ENCODE measurements around the gene C2orf68.
"Not testable (repeated sequence)": the region's sequence is repeated elsewhere in the genome, so short reads cannot be mapped to it uniquely, and the experiment has no call there.

C2orf68 gene, protein sequence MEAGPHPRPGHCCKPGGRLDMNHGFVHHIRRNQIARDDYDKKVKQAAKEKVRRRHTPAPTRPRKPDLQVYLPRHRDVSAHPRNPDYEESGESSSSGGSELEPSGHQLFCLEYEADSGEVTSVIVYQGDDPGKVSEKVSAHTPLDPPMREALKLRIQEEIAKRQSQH

DNA sequence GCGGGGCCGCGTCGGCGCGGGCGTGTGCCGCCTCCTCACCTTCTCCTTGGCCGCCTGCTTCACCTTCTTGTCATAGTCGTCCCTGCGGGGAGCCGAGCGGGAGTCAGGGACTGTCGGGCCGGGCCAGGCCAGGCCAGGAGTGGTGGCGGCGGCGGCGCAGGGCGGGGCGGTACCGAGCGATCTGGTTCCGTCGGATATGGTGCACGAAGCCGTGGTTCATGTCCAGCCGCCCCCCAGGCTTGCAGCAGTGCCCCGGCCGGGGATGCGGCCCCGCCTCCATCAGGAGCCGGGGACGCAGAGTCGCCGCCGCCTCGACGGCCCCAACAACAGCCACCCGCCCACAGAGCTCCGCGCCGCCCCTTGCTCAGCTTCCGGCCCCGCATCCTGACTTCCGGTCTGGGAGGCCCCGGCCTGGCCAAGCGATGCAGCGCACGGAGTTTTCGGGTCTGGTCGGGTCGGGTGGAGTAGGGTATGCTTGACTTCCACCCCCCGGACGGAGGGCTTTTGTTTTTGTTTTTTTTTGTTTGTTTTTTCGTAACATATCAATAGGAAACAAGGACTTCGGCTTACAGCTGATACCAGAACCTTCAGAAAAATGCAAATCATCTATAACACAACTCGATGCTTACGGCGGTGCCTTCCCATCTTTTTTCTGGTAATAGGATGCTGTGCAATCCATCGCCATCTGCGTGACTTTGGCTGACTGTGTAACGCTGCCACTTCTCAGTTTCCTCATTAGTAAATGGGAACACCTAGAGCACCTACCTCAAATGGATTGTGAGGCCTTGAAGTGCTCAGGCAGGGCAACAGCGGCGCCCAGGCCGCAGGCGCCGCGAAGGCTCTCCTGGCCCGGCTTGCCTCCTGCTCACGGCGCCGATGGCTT, at the start of gene C2orf68:
TSS of gene C2orf68 (minus strand) at position 362 of the 883 bp plus-strand sequence. CDS start at position 280, 82 bp downstream.
- DNase-seq (ENCODE audit: low spot score): peak; percentile 98

DNA sequence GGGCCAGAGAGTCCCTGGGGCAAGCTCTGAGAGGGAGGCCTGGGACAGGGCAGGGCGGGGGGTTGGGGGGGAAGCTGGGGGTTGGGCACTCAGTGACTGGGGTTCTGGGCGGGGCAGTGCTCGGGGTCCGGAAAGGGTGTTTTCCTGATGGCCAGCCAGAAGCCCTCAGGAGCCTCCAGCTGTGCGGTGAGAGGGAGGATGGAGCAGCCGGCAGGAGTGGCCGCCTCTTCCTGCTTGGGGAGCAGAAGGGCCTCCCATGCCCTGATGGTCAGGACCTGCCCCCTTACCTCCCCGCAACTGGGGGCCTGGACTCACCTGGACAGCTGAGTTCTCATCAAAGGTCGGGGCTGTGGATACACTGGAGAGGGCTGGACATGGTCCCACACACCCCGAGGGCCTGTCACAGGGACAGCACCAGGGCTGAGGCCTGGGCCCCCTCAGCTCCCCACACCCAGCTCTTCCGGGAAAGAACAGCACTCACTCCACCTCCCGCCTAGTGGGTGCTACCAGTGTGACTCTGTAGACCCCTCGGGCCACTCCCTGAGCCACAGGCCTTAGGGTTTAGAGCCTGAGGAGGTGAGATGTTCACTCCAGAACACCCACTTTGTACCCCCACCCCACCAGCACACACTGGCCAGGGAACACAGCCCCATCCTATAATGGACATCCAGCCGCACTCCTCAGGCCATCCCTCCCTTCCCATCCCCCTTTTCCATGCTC, 49.4 kb upstream of the C2orf68 start:
- DNase-seq (ENCODE audit: low spot score): no peak

DNA sequence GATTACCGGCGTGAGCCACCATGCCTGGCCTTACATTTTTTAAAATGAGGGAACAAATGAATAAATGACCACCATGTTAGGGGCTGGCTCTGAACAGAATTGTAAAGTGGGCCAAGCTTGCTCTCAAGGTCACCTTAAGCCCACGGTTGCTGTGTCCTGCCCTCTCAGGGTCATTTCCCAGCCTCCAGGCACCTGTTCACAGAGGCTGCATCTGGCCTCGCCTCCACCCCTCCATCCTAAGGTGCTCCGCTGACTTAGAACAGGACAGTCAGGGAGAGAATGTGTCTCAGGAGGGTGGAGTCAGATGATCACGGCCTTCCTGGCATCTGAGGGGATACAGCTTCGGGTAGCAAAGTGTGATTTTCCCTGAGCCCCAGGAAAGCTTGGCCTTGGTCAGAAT, 48.9 kb upstream of the C2orf68 start:
- no peak for DNase-seq (ENCODE audit: low spot score)

DNA sequence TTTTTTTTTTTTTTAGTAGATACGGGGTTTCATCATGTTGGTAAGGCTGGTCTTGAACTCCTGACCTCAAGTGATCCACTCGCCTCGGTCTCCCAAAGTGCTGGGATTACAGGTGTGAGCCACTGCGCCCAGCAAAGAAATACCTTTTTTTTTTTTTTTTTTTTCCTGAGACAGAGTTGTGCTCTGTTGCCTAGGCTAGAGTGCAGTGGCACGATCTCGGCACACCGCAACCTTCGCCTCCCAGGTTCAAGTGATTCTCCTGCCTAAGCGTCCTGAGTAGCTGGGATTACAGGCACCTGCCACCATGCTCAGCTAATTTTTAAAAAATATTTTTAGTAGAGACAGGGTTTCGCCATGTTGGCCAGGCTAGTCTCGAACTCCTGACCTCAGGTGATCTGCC, 48.4 kb upstream of the C2orf68 start:
- not testable (repeated sequence) for DNase-seq (ENCODE audit: low spot score)

DNA sequence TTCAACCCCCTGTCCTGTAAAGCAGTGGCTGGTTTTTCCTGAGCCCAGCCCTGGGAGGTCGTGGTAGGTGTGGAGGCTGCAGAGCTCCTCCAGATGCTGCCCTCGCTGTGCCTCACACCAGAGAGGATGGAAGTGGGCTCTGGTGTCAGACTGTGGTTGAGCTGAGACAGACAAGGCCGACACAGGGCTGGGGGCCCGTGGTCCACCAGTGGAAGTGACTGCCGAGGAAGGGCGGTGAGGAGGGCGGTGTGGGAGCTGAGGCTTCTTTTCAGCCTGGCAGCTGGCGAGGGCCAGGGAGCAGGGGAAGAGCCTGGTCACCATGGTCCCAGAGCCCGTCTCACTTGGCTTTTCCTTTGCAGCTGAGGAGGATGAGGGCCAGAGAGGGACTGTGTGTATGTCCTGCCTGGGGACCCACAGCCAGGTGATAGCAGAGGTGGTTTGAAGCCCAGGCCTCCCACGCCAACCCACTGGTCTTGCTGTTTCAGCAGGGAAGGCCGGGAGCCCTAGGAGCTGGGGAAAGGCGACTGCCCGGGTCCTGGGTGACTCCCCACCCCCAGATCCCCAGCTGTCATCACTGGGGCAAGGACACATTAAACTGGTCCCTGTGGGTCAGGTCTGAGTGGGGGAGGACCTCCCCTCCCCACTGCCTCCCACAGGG, 47.6 kb upstream of the C2orf68 start:
- no peak for DNase-seq (ENCODE audit: low spot score)

DNA sequence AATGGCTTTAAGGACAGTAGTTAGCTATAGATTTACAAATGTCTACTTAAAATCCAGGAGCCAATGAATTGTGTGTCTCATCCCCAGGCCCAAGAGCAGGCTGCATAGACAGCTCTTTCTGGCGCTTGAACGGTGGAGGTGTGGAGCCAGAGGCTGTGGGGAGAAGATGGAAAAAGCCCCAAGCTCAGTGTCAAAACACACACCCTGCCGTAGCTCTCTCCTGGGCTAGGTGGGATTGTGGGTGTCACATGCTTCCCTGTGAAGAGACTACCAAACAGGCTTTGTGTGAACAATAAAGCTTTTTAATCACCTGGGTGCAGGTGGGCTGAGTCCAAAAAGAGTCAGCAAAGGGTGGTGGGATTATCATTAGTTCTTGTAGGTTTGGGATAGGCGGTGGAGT, 45.5 kb upstream of the C2orf68 start:
- DNase-seq (ENCODE audit: low spot score): not testable (repeated sequence)

DNA sequence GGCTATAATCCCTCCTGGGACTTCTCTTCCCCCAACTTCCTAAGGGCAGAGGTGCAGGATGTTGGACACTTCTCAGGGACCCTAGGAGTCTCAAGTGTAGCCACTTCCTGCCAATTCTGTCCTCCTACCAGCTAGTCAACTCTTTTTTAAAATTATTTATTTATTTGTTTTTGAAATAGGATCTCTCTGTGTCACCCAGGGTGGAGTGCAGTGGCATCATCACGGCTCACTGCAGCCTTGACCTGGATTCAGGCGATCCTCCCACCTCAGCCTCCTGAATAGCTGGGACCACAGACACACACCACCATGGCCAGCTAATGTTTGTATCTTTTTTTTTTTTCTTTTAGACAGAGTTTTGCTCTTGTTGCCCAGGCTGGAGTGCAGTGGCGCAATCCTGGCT, 44.6 kb upstream of the C2orf68 start:
- no peak for DNase-seq (ENCODE audit: low spot score)

DNA sequence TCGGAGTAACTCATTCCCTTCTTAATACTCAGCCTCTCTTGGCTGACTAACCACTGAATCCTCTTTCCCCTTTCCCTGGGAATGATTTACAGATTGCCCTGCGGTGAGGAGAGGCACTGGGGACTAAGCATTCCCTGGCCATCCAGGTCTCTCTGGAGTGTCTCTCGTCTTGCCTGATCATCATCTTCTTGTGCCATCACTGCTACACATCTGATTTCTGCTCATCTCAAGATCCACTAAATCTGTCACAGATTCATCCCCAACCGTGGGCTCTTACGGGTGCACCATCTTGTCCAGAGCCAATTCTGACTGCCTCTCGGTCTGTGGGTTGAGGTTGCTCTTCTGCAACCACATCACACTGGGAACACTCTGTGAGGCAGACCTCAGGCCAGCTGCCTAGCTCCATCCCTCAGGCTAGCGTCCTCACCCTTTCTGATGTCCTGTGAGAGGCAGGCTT, 44.1 kb upstream of the C2orf68 start:
- DNase-seq (ENCODE audit: low spot score): no peak

DNA sequence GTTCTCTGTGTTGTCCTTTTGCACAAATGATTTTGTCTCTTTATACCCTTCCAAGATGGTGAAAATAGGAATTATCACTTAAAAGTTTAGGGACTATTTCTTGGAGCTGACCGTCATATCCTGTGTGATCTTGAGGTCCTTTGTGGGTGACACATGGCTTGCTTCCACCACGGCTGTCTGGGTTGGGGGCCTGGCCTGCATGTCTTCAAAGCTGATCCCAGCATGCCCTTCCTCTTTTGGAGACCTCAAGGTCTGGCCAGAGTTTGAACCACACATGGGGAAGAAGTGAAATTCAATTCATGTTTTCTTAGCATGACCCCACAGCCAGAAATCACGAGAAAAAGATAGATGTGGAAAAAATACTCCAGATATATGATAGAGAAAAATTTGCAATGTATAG, 42.1 kb upstream of the C2orf68 start:
- DNase-seq (ENCODE audit: low spot score): no peak

DNA sequence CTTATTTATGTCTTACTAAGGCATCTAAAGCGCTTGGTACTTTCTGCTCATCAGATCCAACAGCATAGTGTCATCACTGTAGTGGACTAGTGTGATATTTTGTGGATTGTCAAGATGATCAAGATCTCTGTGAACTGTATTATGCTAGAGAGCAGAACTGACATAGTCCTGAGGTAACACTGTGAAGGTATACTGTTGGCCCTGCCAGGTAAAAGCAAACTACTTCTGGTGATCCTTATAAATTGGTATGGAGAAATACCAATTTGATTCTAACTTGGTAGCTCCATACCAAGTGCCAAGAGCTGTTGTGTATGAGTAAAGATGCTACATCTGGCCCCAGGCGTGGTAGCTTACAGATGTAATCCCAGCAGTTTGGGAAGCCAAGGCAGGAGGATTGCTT, 40.2 kb upstream of the C2orf68 start:
- no peak for DNase-seq (ENCODE audit: low spot score)

DNA sequence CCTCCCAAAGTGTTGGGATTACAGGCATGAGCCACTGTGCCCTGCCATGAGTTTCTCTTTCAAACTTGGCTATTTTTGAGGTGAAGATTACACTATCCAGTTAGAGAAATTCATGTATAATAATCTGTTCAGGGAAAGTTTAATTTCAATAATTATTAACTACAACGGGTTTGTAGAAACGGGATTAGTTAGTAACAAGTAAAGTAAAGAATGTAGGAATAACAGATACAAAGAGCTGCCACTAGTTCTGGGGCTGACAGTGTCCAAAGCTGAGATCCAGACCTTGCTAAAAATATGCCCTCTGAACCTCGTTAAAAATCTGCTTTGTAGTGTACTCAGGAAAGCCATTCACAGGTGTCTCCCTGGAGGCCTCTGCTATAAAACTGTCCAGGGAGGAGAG, 39.2 kb upstream of the C2orf68 start:
- no peak for DNase-seq (ENCODE audit: low spot score)

DNA sequence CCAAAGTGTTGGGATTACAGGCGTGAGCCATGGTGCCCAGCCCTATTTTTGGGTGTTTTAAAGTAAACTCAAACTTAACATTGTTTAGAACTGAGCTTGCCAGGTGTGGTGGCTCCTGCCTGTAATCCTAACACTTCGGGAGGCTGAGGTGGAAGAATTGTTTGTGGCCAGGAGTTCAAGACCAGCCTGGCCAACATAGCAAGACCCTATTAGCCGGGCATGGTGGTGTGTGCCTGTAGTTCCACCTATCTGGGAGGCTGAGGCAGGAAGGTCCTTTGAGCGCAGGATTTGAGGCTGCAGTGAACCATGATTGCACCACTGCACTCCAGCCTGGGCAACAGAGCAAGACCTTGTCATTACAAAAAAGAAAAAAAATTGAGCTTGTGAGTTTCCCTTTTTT, 38.6 kb upstream of the C2orf68 start:
- DNase-seq (ENCODE audit: low spot score): no peak

DNA sequence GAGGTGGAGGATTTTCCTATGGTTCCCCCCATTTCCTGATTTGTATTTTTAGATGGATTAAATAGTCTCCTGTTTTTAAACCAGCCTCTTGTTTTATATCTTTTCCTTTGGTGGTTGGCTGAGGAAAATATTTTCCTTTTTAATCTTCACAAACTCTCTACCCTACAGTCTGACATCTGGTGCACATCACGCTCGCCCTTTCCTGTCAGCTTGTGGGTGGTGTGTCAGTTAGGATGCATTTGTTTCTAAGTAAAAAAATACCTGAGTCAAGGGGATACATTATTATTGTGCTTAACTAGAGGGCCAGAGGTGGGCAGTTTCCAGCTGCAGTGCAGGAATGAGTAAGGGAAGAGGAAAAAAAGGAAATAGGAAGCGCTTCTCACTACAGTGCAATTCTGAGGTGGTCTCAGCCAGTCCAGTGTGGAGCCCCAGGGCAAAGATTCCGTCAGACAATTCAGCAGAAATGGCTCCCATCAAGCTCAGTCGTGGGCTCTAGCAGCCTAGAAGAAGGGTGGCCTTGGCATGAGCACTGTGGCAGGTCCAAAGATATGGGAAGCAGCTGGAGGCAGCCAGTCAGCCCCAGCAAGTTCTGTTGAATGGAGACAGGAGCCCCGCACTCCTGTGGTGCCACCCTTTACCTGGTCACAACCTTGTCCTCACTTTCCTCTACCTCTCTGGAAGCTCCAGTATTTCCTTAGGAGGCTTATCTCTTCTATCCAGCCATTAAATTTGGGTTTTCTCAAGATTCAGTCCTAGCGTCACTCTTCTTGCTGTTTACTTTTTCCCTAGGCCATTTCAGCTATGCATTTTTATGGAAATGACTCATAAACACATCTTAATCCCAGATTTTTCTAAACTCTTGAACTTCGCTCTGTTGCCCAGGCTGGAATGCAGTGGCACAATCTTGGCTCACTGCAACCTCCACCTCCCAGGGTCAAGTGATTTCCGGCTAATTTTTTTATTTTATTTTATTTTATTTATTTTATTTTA, 37.6 kb upstream of the C2orf68 start:
- DNase-seq (ENCODE audit: low spot score): no peak

DNA sequence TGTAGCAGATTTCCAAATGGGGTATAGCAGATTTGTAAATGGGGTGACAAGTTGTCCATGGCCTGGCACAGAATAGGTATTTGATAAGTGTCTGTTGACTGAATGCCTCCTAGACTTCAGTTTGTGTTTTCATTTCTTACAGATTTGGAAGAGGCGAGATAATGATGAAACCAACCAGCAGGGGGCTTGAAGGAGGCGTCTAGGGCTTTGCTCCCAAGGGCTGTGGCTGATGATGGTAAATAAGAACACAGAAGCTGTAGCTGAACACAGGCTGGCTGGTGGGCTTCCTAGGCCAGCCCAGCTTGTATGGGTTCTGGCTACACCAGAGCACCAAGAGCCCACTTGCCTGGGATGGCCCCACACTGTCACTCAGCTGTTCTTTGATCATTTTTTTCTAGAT, 36.8 kb upstream of the C2orf68 start:
- DNase-seq (ENCODE audit: low spot score): no peak

DNA sequence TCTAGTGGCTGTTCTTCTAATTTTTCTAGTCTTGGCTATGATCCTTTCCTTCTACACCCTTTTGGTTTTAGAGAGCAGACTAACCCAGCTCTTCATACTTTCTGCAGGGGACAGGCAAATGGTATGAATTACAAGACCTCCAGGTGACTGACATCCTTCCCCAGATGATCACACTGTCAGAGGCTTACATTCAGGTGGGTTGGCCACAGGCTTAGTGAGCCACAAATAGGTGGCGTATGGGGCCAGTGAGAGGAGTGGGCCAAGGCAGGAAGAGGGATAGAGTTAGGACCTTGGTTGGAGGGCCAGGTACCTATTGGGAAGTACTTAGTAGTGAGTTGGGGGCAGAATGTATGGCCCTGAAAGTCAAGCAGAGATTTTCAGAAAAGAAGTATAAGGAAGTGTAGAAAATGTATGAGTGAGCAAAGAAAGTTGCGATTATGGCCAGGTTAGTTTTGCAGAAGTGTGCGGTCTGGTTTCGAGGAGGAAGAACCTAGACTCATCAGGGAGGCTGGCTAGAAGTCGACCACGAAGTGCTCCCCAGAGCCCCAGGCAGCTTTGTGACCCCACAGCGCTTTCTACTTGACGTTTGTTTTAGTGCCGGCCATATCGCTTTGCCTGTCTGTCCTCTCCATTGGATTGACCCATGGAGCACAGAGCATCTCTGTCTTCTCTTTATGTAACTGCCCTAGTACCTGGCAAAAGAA, 36.1 kb upstream of the C2orf68 start:
- DNase-seq (ENCODE audit: low spot score): no peak

DNA sequence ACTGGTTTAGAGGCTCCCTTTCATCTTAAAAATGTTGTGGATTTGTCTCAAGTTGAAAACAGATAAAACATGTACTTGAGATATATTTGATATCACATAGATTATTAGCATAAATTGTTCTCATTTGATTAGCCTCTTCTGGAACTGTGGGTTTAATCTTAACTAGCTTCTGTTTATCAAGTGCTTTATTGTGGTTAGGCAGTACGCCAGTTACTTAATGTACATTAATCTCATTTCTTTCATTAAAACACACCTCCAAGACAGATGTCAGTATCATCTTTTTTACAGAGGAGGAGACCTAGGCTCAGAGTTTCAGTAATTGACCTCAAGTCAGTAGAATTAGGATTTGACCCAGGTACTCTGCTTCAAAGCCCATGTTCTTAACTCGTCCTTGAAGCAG, 34.3 kb upstream of the C2orf68 start:
- no peak for DNase-seq (ENCODE audit: low spot score)

DNA sequence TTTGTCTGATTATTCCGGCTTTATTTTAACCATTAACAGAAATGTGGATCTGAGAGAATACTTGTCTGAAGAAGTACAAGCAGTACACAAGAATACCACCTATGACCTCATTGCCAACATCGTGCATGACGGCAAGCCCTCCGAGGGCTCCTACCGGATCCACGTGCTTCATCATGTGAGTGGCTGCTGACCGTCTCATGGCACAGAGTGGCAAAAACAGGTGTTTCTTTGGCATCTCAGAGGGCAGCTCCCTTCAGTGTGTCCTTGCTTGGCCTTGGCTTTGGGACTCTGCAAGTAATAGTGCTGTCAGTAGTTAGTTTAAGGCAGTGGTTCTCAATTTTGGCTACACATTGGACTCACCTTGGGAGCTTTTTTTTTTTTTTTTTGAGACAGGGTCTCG, 33.0 kb upstream of the C2orf68 start:
- DNase-seq (ENCODE audit: low spot score): no peak

DNA sequence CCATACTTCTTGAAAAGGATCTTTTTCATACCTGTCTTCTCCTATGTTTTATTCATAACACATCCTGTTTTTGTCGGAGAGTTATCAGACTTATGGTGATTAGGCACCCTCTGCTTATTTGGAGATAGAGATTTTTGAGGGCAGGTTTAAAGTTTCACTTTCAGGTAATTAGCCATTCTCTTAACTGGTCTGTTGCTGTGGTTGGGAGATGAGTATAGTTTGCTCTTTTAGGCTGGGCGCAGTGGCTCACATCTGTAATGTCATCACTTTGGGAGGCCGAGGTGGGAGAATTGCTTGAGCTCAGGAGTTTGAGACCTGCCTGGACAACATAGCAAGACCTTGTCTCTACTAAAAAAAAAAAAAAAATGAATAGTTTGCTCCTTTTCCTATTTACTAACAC, 30.9 kb upstream of the C2orf68 start:
- DNase-seq (ENCODE audit: low spot score): no peak

DNA sequence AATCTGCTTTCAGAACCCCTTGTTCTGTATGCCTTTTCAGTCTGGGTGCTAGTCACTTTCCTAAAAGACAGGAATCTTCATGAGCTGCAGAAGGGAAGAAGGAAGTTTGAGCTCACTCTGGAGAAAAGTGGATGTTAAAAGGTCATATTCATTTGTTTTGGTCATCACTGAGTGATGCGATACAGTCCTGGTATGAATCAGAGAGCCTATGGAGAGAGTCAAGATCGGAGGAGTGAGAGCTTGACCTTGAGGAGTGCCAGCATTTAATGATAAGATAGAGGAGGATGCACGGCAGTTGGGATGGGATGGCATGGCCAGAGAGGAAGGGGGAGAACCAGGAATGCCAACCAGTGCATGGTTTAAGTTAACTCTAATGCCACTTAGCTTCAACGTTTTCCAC, 23.8 kb upstream of the C2orf68 start:
- no peak for DNase-seq (ENCODE audit: low spot score)

DNA sequence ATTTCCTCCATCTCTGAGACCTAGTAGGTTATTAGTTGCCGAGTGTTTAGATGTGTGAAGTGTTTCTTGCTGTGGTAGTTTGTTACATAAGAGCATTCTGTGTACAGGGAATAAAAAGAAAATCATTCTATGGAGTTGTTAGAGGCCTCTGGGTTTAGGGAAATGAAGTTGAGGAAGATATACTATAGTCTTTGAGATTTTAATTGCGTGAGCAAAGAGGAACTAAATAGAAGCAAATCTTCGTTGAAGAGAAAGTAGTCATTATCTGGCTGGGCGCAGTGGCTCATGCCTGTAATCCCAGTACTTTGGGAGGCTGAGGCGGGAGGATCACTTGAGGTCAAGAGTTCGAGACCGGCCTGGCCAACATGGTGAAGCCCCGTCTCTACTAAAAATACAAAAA, 23.1 kb upstream of the C2orf68 start:
- DNase-seq (ENCODE audit: low spot score): no peak

DNA sequence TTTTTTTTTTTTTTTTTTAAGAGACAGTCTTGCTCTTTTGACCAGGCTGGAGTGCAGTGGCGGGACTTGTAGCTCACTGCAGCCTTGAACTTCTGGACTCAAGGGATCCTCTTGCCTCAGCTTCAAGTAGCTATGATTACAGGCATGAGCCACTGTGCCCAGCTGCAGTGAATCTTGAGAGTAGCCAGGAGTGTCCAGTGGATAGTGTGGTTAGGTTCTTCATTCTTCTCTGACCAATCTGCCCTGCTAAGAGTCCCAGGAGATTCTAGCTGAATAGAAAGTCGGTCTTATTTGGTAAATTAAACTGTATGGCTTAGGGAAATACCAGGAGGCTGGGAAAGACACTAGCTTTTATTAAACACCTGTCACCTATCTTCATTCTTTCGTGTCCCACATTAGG, 19.4 kb upstream of the C2orf68 start:
- no peak for DNase-seq (ENCODE audit: low spot score)
